OCI-LY3 (cell line): ENCODE data around the gene FAM149A.

Experiments used
- H2AFZ ChIP-seq: fragments of 200-600, 300-600 bp; shearing (Covaris generic); 2 replicates; pipeline ENCODE4 v1.6.0; 2014; ENCODE audit warnings: antibody characterized with exemption, low read depth, low read length
- H3K27ac ChIP-seq: fragments of 200-600, 300-600 bp; sonication (generic); 2 replicates; pipeline ENCODE4 v1.5.1; 2014; ENCODE audit warnings: mild to moderate bottlenecking, low read length, moderate library complexity, mixed read lengths
- H3K27me3 ChIP-seq: fragments of 200-600, 300-600 bp; sonication (generic); 2 replicates; pipeline ENCODE4 v1.6.1; 2014; ENCODE audit warnings: low read depth, low read length, mixed read lengths
- H3K36me3 ChIP-seq: fragments of 200-600, 300-600 bp; sonication (generic); replicated peaks from 2 replicates; pipeline ENCODE3; 2014; ENCODE audit warnings: low read depth, low read length, mixed read lengths
- H3K4me1 ChIP-seq: fragments of 300-600, 200-600 bp; sonication (generic); 2 replicates; pipeline ENCODE4 v1.6.1; 2014; ENCODE audit warnings: low read length, mixed read lengths
- H3K4me2 ChIP-seq: fragments of 200-600, 300-600 bp; sonication (generic); 2 replicates; pipeline ENCODE4 v1.6.1; 2014; ENCODE audit warnings: low read length, mixed read lengths
- H3K4me3 ChIP-seq: fragments of 300-600, 200-600 bp; sonication (generic); 2 replicates; pipeline ENCODE4 v1.5.1; 2014; ENCODE audit warnings: antibody characterized with exemption, mild to moderate bottlenecking, low read length, moderate library complexity
- H3K79me2 ChIP-seq: fragments of 300-600, 200-600 bp; shearing (Covaris generic); 2 replicates; pipeline ENCODE4 v1.6.1; 2014; ENCODE audit warnings: mild to moderate bottlenecking, low read length, mixed read lengths
- H3K9ac ChIP-seq: fragments of 300-600, 200-600 bp; shearing (Covaris generic); 2 replicates; pipeline ENCODE4 v1.6.0; 2014; ENCODE audit warnings: mild to moderate bottlenecking, low read length, moderate library complexity
- H3K9me3 ChIP-seq: fragments of 200-600, 300-600 bp; shearing (Covaris generic); 2 replicates; pipeline ENCODE4 v1.6.1; 2014; ENCODE audit warnings: low read length, mixed read lengths; ENCODE audit not compliant: insufficient read depth
- H4K20me1 ChIP-seq: fragments of 200-600, 300-600 bp; sonication (generic); 2 replicates; pipeline ENCODE4 v1.6.1; 2016; ENCODE audit warnings: low read length, mixed read lengths; ENCODE audit not compliant: insufficient read depth
- EZH2phosphoT487 ChIP-seq: fragments of 200-600 bp; shearing (Covaris generic); IDR thresholded peaks from 2 replicates; pipeline ENCODE4 v1.6.1; 2018; ENCODE audit warnings: antibody characterized with exemption, mixed run types, low read depth
- TF ChIP-seq, protein P1 (sequence below): fragments of 200-600, 300-600 bp; sonication (generic); IDR thresholded peaks from 2 replicates; pipeline ENCODE4 v1.5.1; 2014; ENCODE audit warnings: antibody characterized with exemption, low read length, low read depth

FAM149A gene

GRCh38 chr4:186158021-186158813 lies 53.7 kb downstream of the FAM149A start:
- Histone ChIP-seq H3K9ac (no peak overlapping the region), H3K27me3 (no peaks in the 10 kb centered on the region), H3K27ac (no peak overlapping the region), H3K36me3 (no peaks in the 10 kb centered on the region), H4K20me1 (no peaks in the 10 kb centered on the region), H3K4me1 (no peaks in the 10 kb centered on the region), H3K9me3 (no peaks in the 10 kb centered on the region), H3K79me2 (no peaks in the 10 kb centered on the region), H3K4me3 (no peak overlapping the region), H3K4me2 (no peak overlapping the region), H2AFZ (no peak overlapping the region)
- no peak for TF ChIP-seq EZH2phosphoT487

- Histone ChIP-seq H3K4me1 (no peaks in the 10 kb centered on the region), H2AFZ (no peak overlapping the region), H4K20me1 (no peaks in the 10 kb centered on the region), H3K27me3 (no peaks in the 10 kb centered on the region), H3K79me2 (no peaks in the 10 kb centered on the region), H3K36me3 (no peaks in the 10 kb centered on the region), H3K9me3 (no peaks in the 10 kb centered on the region), H3K27ac (no peak overlapping the region), H3K9ac (no peak overlapping the region), H3K4me2 (no peak overlapping the region), H3K4me3 (no peak overlapping the region)
- TF ChIP-seq EZH2phosphoT487: no peak
- TF ChIP-seq, protein P1, sequence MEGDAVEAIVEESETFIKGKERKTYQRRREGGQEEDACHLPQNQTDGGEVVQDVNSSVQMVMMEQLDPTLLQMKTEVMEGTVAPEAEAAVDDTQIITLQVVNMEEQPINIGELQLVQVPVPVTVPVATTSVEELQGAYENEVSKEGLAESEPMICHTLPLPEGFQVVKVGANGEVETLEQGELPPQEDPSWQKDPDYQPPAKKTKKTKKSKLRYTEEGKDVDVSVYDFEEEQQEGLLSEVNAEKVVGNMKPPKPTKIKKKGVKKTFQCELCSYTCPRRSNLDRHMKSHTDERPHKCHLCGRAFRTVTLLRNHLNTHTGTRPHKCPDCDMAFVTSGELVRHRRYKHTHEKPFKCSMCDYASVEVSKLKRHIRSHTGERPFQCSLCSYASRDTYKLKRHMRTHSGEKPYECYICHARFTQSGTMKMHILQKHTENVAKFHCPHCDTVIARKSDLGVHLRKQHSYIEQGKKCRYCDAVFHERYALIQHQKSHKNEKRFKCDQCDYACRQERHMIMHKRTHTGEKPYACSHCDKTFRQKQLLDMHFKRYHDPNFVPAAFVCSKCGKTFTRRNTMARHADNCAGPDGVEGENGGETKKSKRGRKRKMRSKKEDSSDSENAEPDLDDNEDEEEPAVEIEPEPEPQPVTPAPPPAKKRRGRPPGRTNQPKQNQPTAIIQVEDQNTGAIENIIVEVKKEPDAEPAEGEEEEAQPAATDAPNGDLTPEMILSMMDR: no peak
Measured at GRCh38 chr4:186158966-186159365, 54.5 kb downstream of the FAM149A start.

GRCh38 chr4:186159613-186160012 lies 55.1 kb downstream of the FAM149A start:
- no peak overlapping the region for H3K9ac ChIP-seq
- H3K9me3 ChIP-seq: no peaks in the 10 kb centered on the region
- H3K4me3 ChIP-seq: no peak overlapping the region
- H2AFZ ChIP-seq: no peak overlapping the region
- TF ChIP-seq, protein P1: no peak
- TF ChIP-seq EZH2phosphoT487: no peak
- no peaks in the 10 kb centered on the region for H4K20me1 ChIP-seq
- no peaks in the 10 kb centered on the region for H3K4me1 ChIP-seq
- no peak overlapping the region for H3K27ac ChIP-seq
- no peak overlapping the region for H3K4me2 ChIP-seq
- H3K27me3 ChIP-seq: no peaks in the 10 kb centered on the region
- H3K36me3 ChIP-seq: no peaks in the 10 kb centered on the region
- H3K79me2 ChIP-seq: no peaks in the 10 kb centered on the region

- H3K9me3 ChIP-seq: no peaks in the 10 kb centered on the region
- H3K4me1 ChIP-seq: no peaks in the 10 kb centered on the region
- TF ChIP-seq, protein P1: no peak
- TF ChIP-seq EZH2phosphoT487: no peak
- H3K36me3 ChIP-seq: no peaks in the 10 kb centered on the region
- no peak overlapping the region for H3K4me3 ChIP-seq
- no peaks in the 10 kb centered on the region for H3K27me3 ChIP-seq
- H3K27ac ChIP-seq: no peak overlapping the region
- no peak overlapping the region for H3K4me2 ChIP-seq
- no peak overlapping the region for H2AFZ ChIP-seq
- no peaks in the 10 kb centered on the region for H4K20me1 ChIP-seq
- H3K79me2 ChIP-seq: no peaks in the 10 kb centered on the region
- H3K9ac ChIP-seq: no peak overlapping the region
Measured at GRCh38 chr4:186161138-186161537, 56.6 kb downstream of the FAM149A start.
